Neural progenitor cell (in vitro differentiated cells): ENCODE data around the gene FRMD8. TPM values are rescaled to one million over a fixed set of nuclear protein-coding genes. Genes with fewer than 3 reads are reported as not detected.

Source experiments
- DNase-seq: peaks from one replicate; pipeline ENCODE4 v3.0.0-alpha.2; 2016; ENCODE audit warnings: low spot score
- H2AFZ ChIP-seq: fragments of 200-600 bp; sonication (generic); replicated peaks from 2 replicates; pipeline ENCODE4 v1.6.1; 2016; ENCODE audit warnings: antibody characterized with exemption
- H3F3A ChIP-seq: fragments of 200-600 bp; sonication (generic); 2 replicates; pipeline ENCODE4 v1.6.1; 2016; ENCODE audit warnings: antibody characterized with exemption, low read depth
- H3K27ac ChIP-seq: fragments of 200-600 bp; sonication (generic); 2 replicates; pipeline ENCODE4 v1.5.1; 2016; ENCODE audit warnings: mild to moderate bottlenecking
- H3K27me3 ChIP-seq: fragments of 200-600 bp; sonication (generic); 2 replicates; pipeline ENCODE4 v1.6.1; 2016; ENCODE audit warnings: mild to moderate bottlenecking, moderate library complexity
- H3K36me3 ChIP-seq: fragments of 200-600 bp; sonication (generic); 2 replicates; pipeline ENCODE4 v1.5.1; 2016
- H3K4me1 ChIP-seq: fragments of 200-600 bp; sonication (generic); 2 replicates; pipeline ENCODE4 v1.6.1; 2016; ENCODE audit warnings: mixed run types
- H3K4me2 ChIP-seq: fragments of 200-600 bp; sonication (generic); 2 replicates; pipeline ENCODE4 v1.6.1; 2016
- H3K4me3 ChIP-seq: fragments of 200-600 bp; sonication (generic); 2 replicates; pipeline ENCODE4 v1.5.1; 2016
- H3K79me2 ChIP-seq: fragments of 200-600 bp; sonication (generic); 2 replicates; pipeline ENCODE4 v1.6.1; 2016; ENCODE audit warnings: low read depth
- H3K9ac ChIP-seq: fragments of 200-600 bp; sonication (generic); 2 replicates; pipeline ENCODE4 v1.6.1; 2016
- H3K9me3 ChIP-seq: fragments of 200-600 bp; sonication (generic); 2 replicates; pipeline ENCODE4 v1.5.1; 2016; ENCODE audit warnings: low read depth
- H4K20me1 ChIP-seq: fragments of 200-600 bp; sonication (generic); 2 replicates; pipeline ENCODE4 v1.6.1; 2016; ENCODE audit warnings: low read depth
- H3K27ac Mint-ChIP-seq: 3 replicates; pipeline ENCODE4 v1.8.0; 2021; ENCODE audit warnings: mixed read lengths
- H3K27me3 Mint-ChIP-seq: 2 replicates; pipeline ENCODE4 v1.8.0; 2022; ENCODE audit warnings: low read depth, mild to moderate bottlenecking, inconsistent platforms, moderate library complexity, mixed read lengths; ENCODE audit not compliant: insufficient read depth
- H3K36me3 Mint-ChIP-seq: 3 replicates; pipeline ENCODE4 v1.8.0; 2021; ENCODE audit warnings: mixed read lengths
- H3K4me1 Mint-ChIP-seq: 3 replicates; pipeline ENCODE4 v1.8.0; 2021; ENCODE audit warnings: mixed read lengths
- H3K4me3 Mint-ChIP-seq: 3 replicates; pipeline ENCODE4 v1.8.0; 2021; ENCODE audit warnings: mild to moderate bottlenecking, moderate library complexity, mixed read lengths
- H3K9me3 Mint-ChIP-seq: 3 replicates; pipeline ENCODE4 v1.8.0; 2020; ENCODE audit warnings: mixed read lengths
- CTCF ChIP-seq: fragments of 200-600 bp; sonication (generic); IDR thresholded peaks from 2 replicates; pipeline ENCODE4 v1.5.1; 2017; ENCODE audit warnings: antibody characterized with exemption, mild to moderate bottlenecking
- EZH2 ChIP-seq: fragments of 200-600 bp; sonication (generic); IDR thresholded peaks from 2 replicates; pipeline ENCODE4 v1.6.1; 2017; ENCODE audit warnings: antibody characterized with exemption, mild to moderate bottlenecking, moderate library complexity
- EZH2phosphoT487 ChIP-seq: fragments of 200-600 bp; sonication (generic); IDR thresholded peaks from 2 replicates; pipeline ENCODE4 v1.6.1; 2017; ENCODE audit warnings: antibody characterized with exemption
- total RNA-seq: library from RNA; depleted of rRNA; stranded (reverse); fragments of >200 nt; gene quantifications from 2 replicates; pipeline ENCODE4 v1.2.3, GENCODE V29; 2015; ENCODE audit warnings: low replicate concordance

Gene FRMD8
- total RNA-seq, 1 donor from 2014 or later, result 5.8 TPM

GRCh38 chr11:65454311-65454695 is 67.9 kb downstream of the FRMD8 start:
- Histone ChIP-seq H2AFZ (no peak overlapping the region), H3K27me3 (peaks cover 47% of the 10 kb centered on the region), H3K36me3 (no peaks in the 10 kb centered on the region), H3K27ac (no peak overlapping the region), H3K9ac (no peak overlapping the region), H4K20me1 (no peaks in the 10 kb centered on the region), H3K79me2 (no peaks in the 10 kb centered on the region), H3K4me1 (no peaks in the 10 kb centered on the region), H3K4me3 (peak overlapping the region; percentile 45), H3F3A (peaks cover 13% of the 10 kb centered on the region), H3K4me2 (peak overlapping the region; percentile 68), H3K9me3 (no peaks in the 10 kb centered on the region)
- Mint-ChIP-seq H3K9me3 (peaks cover 27% of the 10 kb centered on the region), H3K4me1 (peaks cover 30% of the 10 kb centered on the region), H3K4me3 (no peak overlapping the region), H3K36me3 (peaks cover 8% of the 10 kb centered on the region), H3K27ac (no peak overlapping the region), H3K27me3 (peaks cover 11% of the 10 kb centered on the region)
- TF ChIP-seq CTCF (no peak), EZH2phosphoT487 (no peak), EZH2 (no peak)
- no peak for DNase-seq

DNA sequence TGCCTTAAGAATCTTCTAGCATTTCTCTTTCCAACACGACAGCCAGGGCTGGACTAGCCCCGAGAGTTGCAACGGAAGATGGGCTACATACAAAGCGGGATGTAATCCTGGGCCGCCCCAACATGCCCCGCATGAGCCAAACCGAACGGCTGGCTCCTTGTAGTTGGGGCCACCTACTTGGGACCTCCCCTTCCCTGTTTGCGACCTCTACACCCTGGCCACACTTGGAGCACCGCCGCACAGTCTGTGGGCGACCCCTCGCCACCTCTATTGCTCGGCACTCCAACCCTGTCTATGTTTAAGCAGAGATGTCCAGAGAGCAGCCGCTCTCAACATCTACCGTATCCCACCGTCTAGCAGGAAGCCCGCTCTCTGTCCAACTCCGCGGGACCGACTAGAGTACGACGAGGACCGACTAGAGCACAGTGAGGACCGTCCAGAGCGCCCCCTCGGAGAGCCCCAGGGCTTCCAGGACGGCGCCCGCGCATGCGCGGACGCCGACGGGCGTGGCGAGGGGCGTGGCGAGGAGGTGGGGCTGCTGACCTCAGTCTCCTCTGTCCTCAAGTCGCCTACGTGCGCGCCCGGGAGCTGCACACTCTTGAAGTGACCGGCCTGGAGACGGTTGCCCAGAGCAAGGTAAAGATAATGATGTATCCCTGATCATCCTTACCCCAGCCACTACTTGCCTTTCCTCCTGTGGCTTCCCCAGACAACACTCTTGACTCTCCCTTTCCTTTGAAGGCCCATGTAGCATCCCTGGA is 68.4 kb downstream of the FRMD8 start:
- H3K9me3 Mint-ChIP-seq, result peaks cover 22% of the 10 kb centered on the region
- Histone ChIP-seq H2AFZ (peak overlapping the region; percentile 88), H3K9me3 (no peaks in the 10 kb centered on the region), H3K4me2 (peak overlapping the region; percentile 68), H3K36me3 (no peaks in the 10 kb centered on the region), H3K4me1 (no peaks in the 10 kb centered on the region), H3K27me3 (peaks cover 53% of the 10 kb centered on the region), H3K79me2 (no peaks in the 10 kb centered on the region), H4K20me1 (no peaks in the 10 kb centered on the region), H3K4me3 (peak overlapping the region; percentile 45), H3K27ac (no peak overlapping the region), H3K9ac (no peak overlapping the region), H3F3A (peaks cover 13% of the 10 kb centered on the region)
- H3K27ac Mint-ChIP-seq, result no peak overlapping the region
- TF ChIP-seq CTCF (peak; percentile 28), EZH2phosphoT487 (no peak)
- peaks cover 12% of the 10 kb centered on the region for H3K27me3 Mint-ChIP-seq
- peaks cover 6% of the 10 kb centered on the region for H3K36me3 Mint-ChIP-seq
- H3K4me1 Mint-ChIP-seq, result peaks cover 31% of the 10 kb centered on the region
- peak overlapping the region; percentile 73 for H3K4me3 Mint-ChIP-seq
- DNase-seq, result peak; percentile 92

DNA sequence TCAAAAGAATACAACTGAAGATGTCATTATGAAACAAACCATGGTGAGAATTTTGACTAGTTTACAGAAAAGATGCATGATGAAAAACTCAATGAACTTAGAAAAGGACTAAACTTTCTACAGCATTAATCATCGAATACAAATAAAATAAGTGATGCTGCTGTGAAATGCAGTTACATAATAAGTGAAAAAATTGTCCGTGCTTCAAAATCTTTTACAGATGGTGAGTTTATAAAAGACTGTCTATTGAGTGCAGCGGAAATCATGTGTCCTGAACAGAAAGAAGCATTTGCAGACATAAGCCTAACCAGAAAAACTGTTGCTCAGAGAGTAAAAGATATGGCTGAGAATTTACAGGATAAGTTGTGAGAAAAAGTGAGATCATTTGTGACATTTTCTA is 70.0 kb downstream of the FRMD8 start:
- peaks cover 13% of the 10 kb centered on the region for H3F3A ChIP-seq
- H3K27ac ChIP-seq, result no peak overlapping the region
- no peaks in the 10 kb centered on the region for H3K9me3 ChIP-seq
- H3K27me3 ChIP-seq, result peaks cover 68% of the 10 kb centered on the region
- H3K4me2 ChIP-seq, result no peak overlapping the region
- TF ChIP-seq EZH2phosphoT487 (no peak), EZH2 (no peak), CTCF (no peak)
- H4K20me1 ChIP-seq, result no peaks in the 10 kb centered on the region
- H3K36me3 Mint-ChIP-seq, result peaks cover 6% of the 10 kb centered on the region
- no peak overlapping the region for H3K4me3 Mint-ChIP-seq
- no peaks in the 10 kb centered on the region for H3K4me1 ChIP-seq
- peaks cover 31% of the 10 kb centered on the region for H3K4me1 Mint-ChIP-seq
- H3K79me2 ChIP-seq, result no peaks in the 10 kb centered on the region
- H3K27me3 Mint-ChIP-seq, result peaks cover 15% of the 10 kb centered on the region
- no peak overlapping the region for H3K9ac ChIP-seq
- peaks cover 19% of the 10 kb centered on the region for H3K9me3 Mint-ChIP-seq
- H3K27ac Mint-ChIP-seq, result no peak overlapping the region
- no peaks in the 10 kb centered on the region for H3K36me3 ChIP-seq
- DNase-seq, result no peak
- H2AFZ ChIP-seq, result no peak overlapping the region
- no peak overlapping the region for H3K4me3 ChIP-seq
